K562 (cell line): ENCODE measurements around the gene AQP9. TPM values are rescaled to one million over a fixed set of nuclear protein-coding genes. Genes with fewer than 3 reads are reported as not detected.

Experiments
- ATAC-seq: fragments of 200-7000 bp; cut with Tn5 transposase; 3 replicates; pipeline ENCODE4 v1.9.1; 2020; ENCODE audit warnings: moderate library complexity
- BruUV-seq: library from RNA; stranded (reverse); fragments of 400-500 nt; replicated peaks from 2 replicates; lab custom pipeline; 2021; lab: Mats Ljungman, UMichigan
- CTCF ChIA-PET: fragments of 300-600 bp; formaldehyde crosslinking; extraction: SDS; loops from one replicate; lab custom pipeline; 2021; ENCODE audit warnings: low intra/inter-chr PET ratio; lab: Yijun Ruan, JAX
- POLR2A ChIA-PET: fragments of 300-600, 350-650 bp; sonication (Branson Sonifier 250); formaldehyde crosslinking; extraction: SDS; loops from one replicate; lab custom pipeline; 2021; ENCODE audit warnings: antibody characterized with exemption, inconsistent platforms; lab: Yijun Ruan, JAX
- DNase-seq, 4 experiments: peaks; one replicate each; pipeline versions ENCODE4 v3.0.0 to v3.0.0-alpha.2; 2011 to 2018; ENCODE audit warnings: low spot score in 3 of 4, mixed read lengths in 3 of 4; ENCODE audit errors: extremely low read depth in 1 of 4
- FAIRE-seq: peaks from 2 replicates; lab custom pipeline; 2011; peaks lifted over from hg19 to GRCh38; lab: Jason Lieb, UNC
- H2AFZ ChIP-seq: 2 replicates; pipeline ENCODE4 v1.6.0; 2011; ENCODE audit warnings: low read depth, low read length, control low read depth, inconsistent platforms
- H3K27ac ChIP-seq: fragments of 200-600 bp; 3 replicates; pipeline ENCODE4 v1.8.0; 2011; ENCODE audit warnings: low read depth, mild to moderate bottlenecking, control low read depth, inconsistent platforms, low read length, moderate library complexity, mixed read lengths; ENCODE audit errors: extremely low read depth
- H3K27me3 ChIP-seq, 2 experiments: fragments of 300-600 bp in 1 of 2; 2 replicates in 1 of 2; 3 replicates in 1 of 2; pipeline versions ENCODE4 v1.6.0 to v1.8.0; 2011; ENCODE audit warnings: inconsistent platforms in 2 of 2, low read length in 2 of 2, mild to moderate bottlenecking in 1 of 2, mixed read lengths in 1 of 2, moderate library complexity in 1 of 2; ENCODE audit not compliant: control insufficient read depth in 2 of 2, insufficient read depth in 2 of 2
- H3K36me3 ChIP-seq: fragments of 300-600 bp; 3 replicates; pipeline ENCODE4 v1.8.0; 2011; ENCODE audit warnings: mild to moderate bottlenecking, low read length, inconsistent platforms; ENCODE audit not compliant: control insufficient read depth, insufficient read depth
- H3K4me1 ChIP-seq, 2 experiments: fragments of 200-600 bp in 1 of 2; replicated peaks in 1 of 2; 2 replicates in 1 of 2; 3 replicates in 1 of 2; pipeline versions ENCODE4 v1.5.1 to v1.8.0; 2011; ENCODE audit warnings: inconsistent platforms in 2 of 2, low read length in 2 of 2, mild to moderate bottlenecking in 1 of 2, mixed read lengths in 1 of 2, moderate library complexity in 1 of 2; ENCODE audit not compliant: control insufficient read depth in 2 of 2, insufficient read depth in 2 of 2
- H3K4me2 ChIP-seq: 2 replicates; pipeline ENCODE4 v1.6.1; 2011; ENCODE audit warnings: low read length, control low read depth, inconsistent platforms, mixed read lengths; ENCODE audit not compliant: insufficient read depth
- H3K4me3 ChIP-seq: fragments of 200-600 bp; sonication (generic), shearing (Covaris generic); 2 replicates; pipeline ENCODE4 v1.5.1; 2016; ENCODE audit warnings: control low read depth, inconsistent platforms
- H3K79me2 ChIP-seq: fragments of 200-600 bp; 3 replicates; pipeline ENCODE4 v1.8.0; 2011; ENCODE audit warnings: low read length, inconsistent platforms; ENCODE audit not compliant: control insufficient read depth, insufficient read depth
- H3K9ac ChIP-seq, 2 experiments: 2 replicates each; pipeline versions ENCODE4 v1.6.0 to v1.6.1; 2011; ENCODE audit warnings: low read depth in 2 of 2, low read length in 2 of 2, control low read depth in 1 of 2, inconsistent platforms in 1 of 2, mild to moderate bottlenecking in 1 of 2, mixed read lengths in 1 of 2; ENCODE audit not compliant: insufficient read depth in 1 of 2
- H3K9me1 ChIP-seq: one replicate; pipeline ENCODE4 v1.6.0; 2011; ENCODE audit warnings: inconsistent platforms, mild to moderate bottlenecking, low read length, moderate library complexity; ENCODE audit not compliant: control insufficient read depth, insufficient read depth
- H3K9me3 ChIP-seq: replicated peaks from 2 replicates; pipeline ENCODE4 v1.5.1; 2011; ENCODE audit warnings: low read depth, low read length, inconsistent platforms; ENCODE audit not compliant: control insufficient read depth, insufficient read depth
- H4K20me1 ChIP-seq: replicated peaks from 2 replicates; pipeline ENCODE4 v1.6.1; 2011; ENCODE audit warnings: low read length, inconsistent platforms, mixed read lengths; ENCODE audit not compliant: control insufficient read depth, insufficient read depth
- DACH1 ChIP-seq: fragments of 450-650 bp; IDR thresholded peaks from 2 replicates; pipeline ENCODE4 v1.6.1; 2018; ENCODE audit not compliant: partially characterized antibody
- MAX ChIP-seq: sonication (generic); formaldehyde crosslinking; IDR thresholded peaks from 2 replicates; pipeline ENCODE4 v1.9.0; 2022; ENCODE audit warnings: mild to moderate bottlenecking, missing genetic modification reagents
- MTA1 ChIP-seq: fragments of 450-650 bp; IDR thresholded peaks from 2 replicates; pipeline ENCODE4 v1.6.1; 2017; ENCODE audit warnings: borderline replicate concordance
- NR0B1 ChIP-seq: fragments of 450-650 bp; IDR thresholded peaks from one replicate; pipeline ENCODE4 v1.6.1; 2018; ENCODE audit warnings: mild to moderate bottlenecking, moderate library complexity; ENCODE audit not compliant: partially characterized antibody
- RCOR1 ChIP-seq, 2 experiments: IDR thresholded peaks; 2 replicates each; pipeline ENCODE4 v1.6.1; 2012; ENCODE audit warnings: low read depth in 2 of 2, low read length in 2 of 2, borderline replicate concordance in 1 of 2, improper control_type of control experiment in 1 of 2
- REST ChIP-seq, 2 experiments: fragments of 450-650 bp; formaldehyde crosslinking in 1 of 2; IDR thresholded peaks; 2 replicates each; pipeline versions ENCODE4 v1.4.0 to v1.6.1; 2014 to 2020; ENCODE audit warnings: mild to moderate bottlenecking in 2 of 2, borderline replicate concordance in 1 of 2, low read depth in 1 of 2
- RNF2 ChIP-seq: sonication (generic); IDR thresholded peaks from 2 replicates; pipeline ENCODE4 v1.6.1; 2016
- TAF7 ChIP-seq: fragments of 450-650 bp; IDR thresholded peaks from 2 replicates; pipeline ENCODE4 v1.6.1; 2016; ENCODE audit warnings: missing genetic modification characterization, missing compliant biosample characterization
- ZNF146 ChIP-seq: IDR thresholded peaks from one replicate; pipeline ENCODE4 v1.6.1; 2018; ENCODE audit warnings: missing compliant biosample characterization; ENCODE audit not compliant: unreplicated experiment
- WGBS: fragments of 100-300 bp; shearing (Covaris generic); methylation state at CpG from one replicate; pipeline ENCODE4 v1.1.6; 2016; ENCODE audit warnings: low coverage, mixed read lengths; ENCODE audit not compliant: insufficient coverage; ENCODE audit errors: missing lambda C conversion rate; 5-methylcytosine and 5-hydroxymethylcytosine counted together
- in situ Hi-C: fragments of 300-500 bp; cut with MboI; formaldehyde crosslinking; loops from 4 replicates; pipeline ENCODE4 v1.15.0; 2018; ENCODE audit warnings: inconsistent platforms, mixed read lengths
- intact Hi-C: fragments of 100-400 bp; cut with micrococcal nuclease; formaldehyde crosslinking; loops from 2 replicates; pipeline ENCODE4 v1.14.2; 2022
- polyA plus RNA-seq, 8 experiments: library from polyadenylated mRNA; depleted of rRNA in 4 of 8; stranded (reverse) in 5 of 8; unstranded in 3 of 8; fragments of >200 nt; fragmentation: Nextera tagmentation in 2 of 8; fragmentation: Illumina TruSeq in 1 of 8; extraction: Ambion mirVana in 2 of 8; extraction: Trizol in 1 of 8; gene quantifications; 2 replicates each; pipeline versions ENCODE4 v1.2.1 to v1.2.3, GENCODE V29; 2011 to 2014; ENCODE audit warnings: inconsistent platforms in 1 of 8, missing spikeins in 1 of 8
- total RNA-seq, 7 experiments: library from RNA; depleted of rRNA in 6 of 7; stranded (reverse); fragments of >200 nt in 6 of 7; fragmentation: Illumina TruSeq in 2 of 7; extraction: Trizol in 2 of 7; gene quantifications; 2 replicates each; pipeline versions ENCODE4 v1.2.1 to v1.2.3, GENCODE V29; 2011 to 2021; ENCODE audit warnings: low replicate concordance in 1 of 7

Gene AQP9
- total and polyA plus RNA-seq, 9 of the 15 experiments (the other 6 are each of a cell fraction or from before 2014, with no cell fraction given): 0.04 to 0.33 (median 0.07) TPM; not detected in 4

- H3K27ac ChIP-seq: no peak overlapping the region
- ATAC-seq (peak; percentile 98), DNase-seq (peak; percentile 56 to 75 (median 66)), FAIRE-seq (peak; percentile 85)
- no TSS peak for BruUV-seq
- H4K20me1 ChIP-seq: no peaks in the 10 kb centered on the region
- intact Hi-C loops (loop anchor here (1.0 to 10.0 kb wide), 3 partner anchors 36 to 1273 kb away; no protein-coding TSS in a partner anchor), in situ Hi-C loops (loop anchor here (10.0 to 25.0 kb wide), 2 partner anchors 933 to 1266 kb away; no protein-coding TSS in a partner anchor)
- H3K4me1 ChIP-seq: peaks cover 3 to 10% of the 10 kb centered on the region in 2 experiments; a peak in 4 of 5 replicates
- no peak overlapping the region for H3K9ac ChIP-seq
- ChIA-PET CTCF (interaction anchor here (0.7 to 2.1 kb wide), 6 partner anchors 9 to 661 kb away, joined by 3 to 13 read pairs (median 4); no protein-coding TSS in a partner anchor), POLR2A (interaction anchor here (0.6 kb wide), 1 partner anchor 617 kb away, joined by 3 read pairs; no protein-coding TSS in a partner anchor)
- 0% methylated on average over 2 of the region's 3 CpGs for WGBS
- H3K4me2 ChIP-seq: no peak overlapping the region
- no peak overlapping the region for H2AFZ ChIP-seq
- H3K36me3 ChIP-seq: no peaks in the 10 kb centered on the region
- H3K79me2 ChIP-seq: no peaks in the 10 kb centered on the region
- no peaks in the 10 kb centered on the region for H3K27me3 ChIP-seq
- no peaks in the 10 kb centered on the region for H3K9me1 ChIP-seq
- H3K4me3 ChIP-seq: no peak overlapping the region
- no peaks in the 10 kb centered on the region for H3K9me3 ChIP-seq
- TF ChIP-seq RCOR1 (IDR thresholded peaks at IDR 0.05; ENCODE audit: borderline replicate concordance in 1 of 2, low read depth in 2 of 2, low read length in 2 of 2): 0 out of 4 replicates have a peak, but pooled peaks of 1 of the 2 experiments have one; percentile 48
- TF ChIP-seq REST (IDR thresholded peaks at IDR 0.05; ENCODE audit: borderline replicate concordance): peak; percentile 84
- TF ChIP-seq REST (CRISPR knock-in tag; IDR thresholded peaks at IDR 0.05; ENCODE audit: low read depth): no peak
- TF ChIP-seq TAF7 (tag): no peak
- no peak for TF ChIP-seq RNF2
- TF ChIP-seq NR0B1: no peak
- no peak for TF ChIP-seq MTA1
- no peak for TF ChIP-seq MAX
- TF ChIP-seq DACH1: peak; percentile 70
- no peak for TF ChIP-seq ZNF146
Measured at GRCh38 chr15:58221591-58222241, 83.5 kb downstream of the AQP9 start.
